Ishikawa (cell line): ENCODE measurements around the gene APOBEC3F.

Experiments
- CEBPB ChIP-seq: IDR thresholded peaks from 2 replicates; pipeline ENCODE4 v1.6.1; 2012
- CREB1 ChIP-seq: IDR thresholded peaks from 2 replicates; pipeline ENCODE4 v1.6.1; 2012; ENCODE audit warnings: low read depth
- EGR1 ChIP-seq: IDR thresholded peaks from 2 replicates; pipeline ENCODE4 v1.6.1; 2012
- EP300 ChIP-seq: IDR thresholded peaks from 2 replicates; pipeline ENCODE4 v1.6.1; 2012; ENCODE audit warnings: borderline replicate concordance
- FOXM1 ChIP-seq: IDR thresholded peaks from 2 replicates; pipeline ENCODE4 v1.6.1; 2012; ENCODE audit warnings: low read depth, borderline replicate concordance
- MAX ChIP-seq: IDR thresholded peaks from 2 replicates; pipeline ENCODE4 v1.6.1; 2012
- NFIC ChIP-seq: IDR thresholded peaks from 2 replicates; pipeline ENCODE4 v1.6.1; 2012
- RAD21 ChIP-seq: IDR thresholded peaks from 2 replicates; pipeline ENCODE4 v1.6.1; 2012; ENCODE audit warnings: low read depth
- TAF1 ChIP-seq: IDR thresholded peaks from 2 replicates; pipeline ENCODE4 v1.6.1; 2012; ENCODE audit warnings: low read depth, mild to moderate bottlenecking
- TCF12 ChIP-seq: IDR thresholded peaks from 2 replicates; pipeline ENCODE4 v1.6.1; 2012; ENCODE audit warnings: low read depth
- TEAD4 ChIP-seq: IDR thresholded peaks from 2 replicates; pipeline ENCODE4 v1.6.1; 2012
- USF1 ChIP-seq: IDR thresholded peaks from 2 replicates; pipeline ENCODE4 v1.6.1; 2012
- YY1 ChIP-seq: IDR thresholded peaks from 2 replicates; pipeline ENCODE4 v1.6.1; 2012; ENCODE audit warnings: low read depth
- ZBTB7A ChIP-seq: IDR thresholded peaks from 2 replicates; pipeline ENCODE4 v1.6.1; 2012; ENCODE audit warnings: low read depth
- TF ChIP-seq, protein P1 (sequence below): IDR thresholded peaks from 2 replicates; pipeline ENCODE4 v1.6.1; 2012; ENCODE audit warnings: low read depth, mild to moderate bottlenecking

Gene APOBEC3F

DNA sequence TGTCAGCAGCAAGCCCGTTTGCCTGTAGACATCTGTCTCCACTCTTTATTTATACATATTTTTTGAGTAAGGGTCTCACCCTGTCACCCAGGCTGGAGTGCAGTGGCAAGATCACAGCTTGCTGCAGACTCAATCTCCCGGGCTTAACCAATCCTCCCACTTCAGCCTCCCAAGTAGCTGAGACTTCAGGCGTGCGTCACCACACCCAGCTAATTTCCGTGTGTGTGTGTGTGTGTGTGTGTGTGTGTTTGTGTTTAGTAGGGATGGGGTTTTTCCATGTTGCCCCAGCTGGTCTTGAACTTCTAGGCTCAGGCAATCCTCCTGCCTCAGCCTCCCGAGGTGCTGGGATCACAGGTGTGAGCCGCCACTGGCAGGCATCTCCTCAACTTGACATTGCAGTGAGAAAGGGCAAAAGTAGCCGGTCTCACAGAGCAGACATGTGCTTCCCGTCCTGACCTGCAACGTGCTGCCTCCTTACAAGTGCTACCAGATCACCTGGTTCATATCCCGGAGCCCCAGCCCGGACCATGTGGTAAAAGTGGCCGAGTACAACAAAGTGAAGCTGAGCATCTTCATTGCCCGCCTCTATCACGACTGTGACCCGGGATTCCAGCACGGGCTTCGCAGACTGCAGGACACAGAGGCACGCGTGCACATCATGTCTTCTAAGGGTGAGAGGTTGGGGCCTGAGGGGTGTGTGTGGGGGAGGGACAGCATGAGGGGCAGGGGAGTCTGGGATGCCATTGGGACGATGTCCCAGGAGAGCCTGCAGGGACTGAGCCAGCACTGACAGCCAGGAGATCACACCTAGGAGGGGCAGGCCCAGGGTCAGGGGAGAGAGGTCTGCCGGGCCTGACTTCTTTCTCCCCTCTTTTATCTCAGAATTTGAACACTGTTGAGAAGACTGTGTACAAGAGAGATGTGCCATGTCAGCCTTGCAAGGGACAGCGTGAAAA is 50.7 kb downstream of the APOBEC3F start:
- TF ChIP-seq CREB1 (no peak), CEBPB (no peak), EGR1 (no peak), EP300 (no peak), MAX (no peak), ZBTB7A (no peak), YY1 (no peak), TEAD4 (no peak)

- TF ChIP-seq TCF12 (no peak), YY1 (no peak), FOXM1 (no peak), USF1 (no peak), CREB1 (no peak), RAD21 (no peak), ZBTB7A (no peak), CEBPB (no peak), EGR1 (no peak)
- TF ChIP-seq, protein P1, sequence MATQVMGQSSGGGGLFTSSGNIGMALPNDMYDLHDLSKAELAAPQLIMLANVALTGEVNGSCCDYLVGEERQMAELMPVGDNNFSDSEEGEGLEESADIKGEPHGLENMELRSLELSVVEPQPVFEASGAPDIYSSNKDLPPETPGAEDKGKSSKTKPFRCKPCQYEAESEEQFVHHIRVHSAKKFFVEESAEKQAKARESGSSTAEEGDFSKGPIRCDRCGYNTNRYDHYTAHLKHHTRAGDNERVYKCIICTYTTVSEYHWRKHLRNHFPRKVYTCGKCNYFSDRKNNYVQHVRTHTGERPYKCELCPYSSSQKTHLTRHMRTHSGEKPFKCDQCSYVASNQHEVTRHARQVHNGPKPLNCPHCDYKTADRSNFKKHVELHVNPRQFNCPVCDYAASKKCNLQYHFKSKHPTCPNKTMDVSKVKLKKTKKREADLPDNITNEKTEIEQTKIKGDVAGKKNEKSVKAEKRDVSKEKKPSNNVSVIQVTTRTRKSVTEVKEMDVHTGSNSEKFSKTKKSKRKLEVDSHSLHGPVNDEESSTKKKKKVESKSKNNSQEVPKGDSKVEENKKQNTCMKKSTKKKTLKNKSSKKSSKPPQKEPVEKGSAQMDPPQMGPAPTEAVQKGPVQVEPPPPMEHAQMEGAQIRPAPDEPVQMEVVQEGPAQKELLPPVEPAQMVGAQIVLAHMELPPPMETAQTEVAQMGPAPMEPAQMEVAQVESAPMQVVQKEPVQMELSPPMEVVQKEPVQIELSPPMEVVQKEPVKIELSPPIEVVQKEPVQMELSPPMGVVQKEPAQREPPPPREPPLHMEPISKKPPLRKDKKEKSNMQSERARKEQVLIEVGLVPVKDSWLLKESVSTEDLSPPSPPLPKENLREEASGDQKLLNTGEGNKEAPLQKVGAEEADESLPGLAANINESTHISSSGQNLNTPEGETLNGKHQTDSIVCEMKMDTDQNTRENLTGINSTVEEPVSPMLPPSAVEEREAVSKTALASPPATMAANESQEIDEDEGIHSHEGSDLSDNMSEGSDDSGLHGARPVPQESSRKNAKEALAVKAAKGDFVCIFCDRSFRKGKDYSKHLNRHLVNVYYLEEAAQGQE: no peak
Observed at GRCh38 chr22:39092111-39092862, 51.6 kb downstream of the APOBEC3F start.

GRCh38 chr22:39094717-39095389 is 54.2 kb downstream of the APOBEC3F start:
- TF ChIP-seq YY1 (no peak), USF1 (no peak), CEBPB (no peak), TAF1 (no peak), NFIC (no peak), TCF12 (no peak), TEAD4 (no peak)

DNA sequence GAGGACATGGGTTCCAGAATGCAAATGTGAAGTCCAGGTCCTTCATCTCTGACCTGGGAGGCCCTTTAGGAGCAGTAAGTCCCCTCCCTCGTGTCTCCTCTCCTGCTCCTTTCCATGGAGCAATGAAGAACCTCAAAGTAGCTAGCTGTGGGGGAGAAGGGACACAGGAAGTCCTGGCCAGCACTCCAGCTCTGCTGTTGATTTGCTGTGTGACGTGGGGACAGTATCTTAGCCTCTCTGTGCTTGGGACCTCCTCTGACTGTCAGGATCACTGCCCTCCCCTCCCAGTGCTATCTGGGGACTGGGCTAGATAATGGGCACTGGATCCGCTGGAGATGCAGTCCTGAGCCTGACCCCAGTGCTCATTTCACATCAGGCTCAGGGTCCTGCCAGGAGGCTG is 55.3 kb downstream of the APOBEC3F start:
- no peak for TF ChIP-seq RAD21
- no peak for TF ChIP-seq YY1
- TF ChIP-seq EP300: no peak
- TF ChIP-seq TEAD4: no peak
- no peak for TF ChIP-seq TCF12
- no peak for TF ChIP-seq ZBTB7A
- TF ChIP-seq CEBPB: no peak
- no peak for TF ChIP-seq TAF1
- TF ChIP-seq NFIC: no peak
- no peak for TF ChIP-seq EGR1
- TF ChIP-seq, protein P1: no peak
- no peak for TF ChIP-seq FOXM1
- TF ChIP-seq MAX: no peak
